GM23338 (cell line): Measurements from ENCODE around the gene ATP8A2. TPM values are rescaled to one million over a fixed set of nuclear protein-coding genes. Genes with fewer than 3 reads are reported as not detected.

Experiments used
- ATAC-seq: fragments of 200-7000 bp; cut with Tn5 transposase; 3 replicates; pipeline ENCODE4 v1.9.1; 2020
- DNase-seq: peaks from one replicate; pipeline ENCODE4 v3.0.0-alpha.2; 2015; ENCODE audit warnings: low spot score
- H2AFZ ChIP-seq: fragments of 200-600 bp; sonication (generic); 2 replicates; pipeline ENCODE4 v1.8.0; 2016; ENCODE audit warnings: antibody characterized with exemption, mild to moderate bottlenecking, moderate library complexity
- H3F3A ChIP-seq: fragments of 200-600 bp; sonication (generic); replicated peaks from 2 replicates; pipeline ENCODE4 v1.8.0; 2017; ENCODE audit warnings: antibody characterized with exemption, mixed run types, low read depth
- H3K27ac ChIP-seq: fragments of 200-600 bp; sonication (generic); 2 replicates; pipeline ENCODE4 v1.6.1; 2016; ENCODE audit warnings: low read depth
- H3K27me3 ChIP-seq: fragments of 200-600 bp; sonication (generic); 2 replicates; pipeline ENCODE4 v1.8.0; 2016; ENCODE audit warnings: mild to moderate bottlenecking, mixed run types, moderate library complexity; ENCODE audit not compliant: insufficient read depth
- H3K36me3 ChIP-seq: fragments of 200-600 bp; sonication (generic); 2 replicates; pipeline ENCODE4 v1.8.0; 2016; ENCODE audit warnings: mild to moderate bottlenecking; ENCODE audit not compliant: insufficient read depth
- H3K4me1 ChIP-seq: fragments of 200-600 bp; sonication (generic); 2 replicates; pipeline ENCODE4 v1.8.0; 2016; ENCODE audit warnings: mild to moderate bottlenecking, moderate library complexity; ENCODE audit not compliant: insufficient read depth
- H3K4me2 ChIP-seq: fragments of 200-600 bp; sonication (generic); 2 replicates; pipeline ENCODE4 v1.7.1; 2017; ENCODE audit warnings: mixed run types
- H3K4me3 ChIP-seq: fragments of 200-600 bp; sonication (generic); 2 replicates; pipeline ENCODE4 v1.6.1; 2016; ENCODE audit warnings: mixed run types
- H3K79me2 ChIP-seq: fragments of 200-600 bp; sonication (generic); replicated peaks from 2 replicates; pipeline ENCODE4 v1.8.0; 2017; ENCODE audit warnings: mild to moderate bottlenecking; ENCODE audit not compliant: insufficient read depth
- H3K9me2 ChIP-seq: fragments of 200-600 bp; sonication (generic); 2 replicates; pipeline ENCODE4 v1.8.0; 2017; ENCODE audit not compliant: insufficient read depth
- H4K20me1 ChIP-seq: fragments of 200-600 bp; sonication (generic); replicated peaks from 2 replicates; pipeline ENCODE4 v1.8.0; 2017; ENCODE audit warnings: mild to moderate bottlenecking; ENCODE audit not compliant: insufficient read depth
- H3K27ac Mint-ChIP-seq: 2 replicates; pipeline ENCODE4 v1.8.0; 2020; ENCODE audit warnings: inconsistent platforms, mild to moderate bottlenecking, moderate library complexity, mixed read lengths
- H3K27me3 Mint-ChIP-seq: 3 replicates; pipeline ENCODE4 v1.8.0; 2022; ENCODE audit warnings: low read depth, mild to moderate bottlenecking, moderate library complexity, mixed read lengths, inconsistent platforms; ENCODE audit not compliant: insufficient read depth, poor library complexity
- H3K36me3 Mint-ChIP-seq: 3 replicates; pipeline ENCODE4 v1.8.0; 2021; ENCODE audit warnings: low read depth, mild to moderate bottlenecking, inconsistent platforms, moderate library complexity, mixed read lengths
- H3K4me1 Mint-ChIP-seq: 3 replicates; pipeline ENCODE4 v1.8.0; 2020; ENCODE audit warnings: mild to moderate bottlenecking, inconsistent platforms, mixed read lengths
- H3K4me3 Mint-ChIP-seq: 3 replicates; pipeline ENCODE4 v1.8.0; 2021; ENCODE audit warnings: moderate library complexity, mild to moderate bottlenecking, inconsistent platforms, mixed read lengths
- H3K9me3 Mint-ChIP-seq: 3 replicates; pipeline ENCODE4 v1.8.0; 2020; ENCODE audit warnings: moderate library complexity, mild to moderate bottlenecking, inconsistent platforms, mixed read lengths
- POLR2AphosphoS5 ChIP-seq: IDR thresholded peaks from 2 replicates; pipeline ENCODE4 v1.6.1; 2016; ENCODE audit warnings: antibody characterized with exemption, low read depth
- ZNF114 ChIP-seq: fragments of 250-450 bp; sonication (Bioruptor Pico); IDR thresholded peaks from 2 replicates; pipeline ENCODE4 v1.5.0; 2020; ENCODE audit warnings: mild to moderate bottlenecking, moderate library complexity
- ZNF462 ChIP-seq: fragments of 250-450 bp; sonication (Bioruptor Pico); IDR thresholded peaks from 2 replicates; pipeline ENCODE4 v1.5.0; 2020; ENCODE audit warnings: mild to moderate bottlenecking, moderate library complexity
- polyA plus RNA-seq: library from polyadenylated mRNA; unstranded; fragments of >200 nt; fragmentation: Nextera tagmentation; extraction: Ambion mirVana; gene quantifications from 2 replicates; pipeline ENCODE4 v1.2.1, GENCODE V29; 2016
- total RNA-seq: library from RNA; depleted of rRNA; stranded (reverse); fragments of >200 nt; shearing (Covaris generic); gene quantifications from 2 replicates; pipeline ENCODE4 v1.2.3, GENCODE V29; 2014

The ATP8A2 gene
- total and polyA plus RNA-seq, 2 experiments from 2014 or later: 5.7 to 8.8 TPM

GRCh38 chr13:26011996-26012821, 640.4 kb downstream of the ATP8A2 start:
- Histone ChIP-seq H4K20me1 (no peaks in the 10 kb centered on the region; the same call in 1 of the 2 replicates), H3K9me2 (no peaks in the 10 kb centered on the region), H3K4me2 (peak overlapping the region; percentile 82), H3K27ac (no peak overlapping the region), H3K4me1 (peaks cover 11% of the 10 kb centered on the region), H3K4me3 (peak overlapping the region; percentile 57), H2AFZ (peak overlapping the region; percentile 99), H3F3A (no peaks in the 10 kb centered on the region), H3K79me2 (no peaks in the 10 kb centered on the region), H3K36me3 (no peaks in the 10 kb centered on the region), H3K27me3 (no peaks in the 10 kb centered on the region)
- no peaks in the 10 kb centered on the region for H3K27me3 Mint-ChIP-seq
- peaks cover 14% of the 10 kb centered on the region for H3K4me1 Mint-ChIP-seq
- TF ChIP-seq POLR2AphosphoS5 (peak; percentile 38; the same call in 1 of the 2 replicates), ZNF462 (CRISPR knock-in tag) (no peak)
- ATAC-seq (peak; percentile 71), DNase-seq (peak; percentile 57)
- 0 out of 3 replicates have a peak, but pooled peaks cover 3% of the 10 kb centered on the region for H3K36me3 Mint-ChIP-seq
- H3K4me3 Mint-ChIP-seq: no peak overlapping the region
- no peaks in the 10 kb centered on the region for H3K9me3 Mint-ChIP-seq
- no peak overlapping the region for H3K27ac Mint-ChIP-seq

- Histone ChIP-seq H3K79me2 (no peaks in the 10 kb centered on the region), H3K27ac (no peak overlapping the region), H3K9me2 (no peaks in the 10 kb centered on the region), H3K4me1 (peaks cover 11% of the 10 kb centered on the region), H3K27me3 (no peaks in the 10 kb centered on the region), H3K4me2 (peak overlapping the region; percentile 82), H3K4me3 (peak overlapping the region; percentile 57), H3K36me3 (no peaks in the 10 kb centered on the region), H3F3A (no peaks in the 10 kb centered on the region), H2AFZ (peak overlapping the region; percentile 93), H4K20me1 (no peaks in the 10 kb centered on the region; the same call in 1 of the 2 replicates)
- ATAC-seq (0 out of 3 replicates have a peak, but pooled peaks have one; percentile 13), DNase-seq (no peak)
- Mint-ChIP-seq H3K27me3 (peaks cover 2% of the 10 kb centered on the region), H3K36me3 (0 out of 3 replicates have a peak, but pooled peaks cover 3% of the 10 kb centered on the region), H3K4me3 (no peak overlapping the region), H3K9me3 (no peaks in the 10 kb centered on the region), H3K4me1 (peaks cover 16% of the 10 kb centered on the region), H3K27ac (no peak overlapping the region)
- TF ChIP-seq ZNF462 (CRISPR knock-in tag): no peak
- TF ChIP-seq ZNF114: no peak
Measured at GRCh38 chr13:26012995-26013394, 641.2 kb downstream of the ATP8A2 start.
